Stimulated activated CD4-positive, alpha-beta T cell treated with anti-CD3 and anti-CD28 coated beads, Interleukin-12 subunit alpha, Interleukin-12 subunit beta, amount 100 ng/mL, for 24 hours (primary cell): Measurements from ENCODE around the gene FOLR1.
A peak's percentile ranks its signal among the peaks of the same experiment; 100 is the strongest.
"Not testable (repeated sequence)": the region's sequence is repeated elsewhere in the genome, so short reads cannot be mapped to it uniquely, and the experiment has no call there.

Source experiments
- DNase-seq, 2 experiments: peaks; one replicate each; pipeline ENCODE4 v3.0.0-alpha.2; 2020; ENCODE audit warnings: low read depth in 2 of 2

The FOLR1 gene

DNA sequence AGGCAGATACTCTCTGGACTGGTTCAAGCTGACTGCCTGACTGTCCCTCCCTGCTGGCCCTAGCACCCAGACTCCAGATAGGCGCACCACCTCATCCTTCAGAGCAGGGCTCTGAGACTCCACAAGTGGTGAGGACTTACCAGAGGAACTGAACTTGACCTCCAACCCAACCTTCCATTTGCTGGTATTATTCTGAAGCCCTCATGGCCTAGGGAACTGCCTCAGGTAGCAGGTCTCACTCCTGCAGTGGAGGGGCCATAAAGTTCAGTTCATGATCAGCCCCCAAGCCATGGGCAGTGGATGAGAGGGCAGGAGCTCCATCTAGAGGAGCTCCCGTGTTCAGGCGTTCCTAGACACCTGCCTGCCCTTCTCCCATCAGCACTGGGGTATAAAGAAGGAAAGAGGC, 10.4 kb upstream of the FOLR1 start:
- DNase-seq: not testable (repeated sequence)

DNA sequence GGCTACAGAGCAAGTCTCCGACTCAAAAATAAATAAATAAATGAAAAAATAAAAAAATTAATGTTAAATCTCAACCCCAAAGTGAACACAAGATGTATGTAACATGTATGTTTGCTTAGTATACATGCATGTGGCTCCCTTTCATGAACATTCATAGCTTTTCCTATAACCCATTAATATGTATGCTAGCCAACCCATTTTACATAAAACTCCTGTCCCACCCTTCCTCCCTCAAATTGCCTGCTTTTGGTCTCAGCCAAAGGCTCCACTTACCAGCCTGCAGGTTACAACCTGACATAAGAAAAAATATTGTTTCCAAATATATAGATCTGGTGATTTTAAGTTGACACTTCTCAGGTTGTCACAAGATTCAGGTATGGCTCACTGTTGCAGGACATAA, 3.7 kb upstream of the FOLR1 start:
- no peak for DNase-seq

DNA sequence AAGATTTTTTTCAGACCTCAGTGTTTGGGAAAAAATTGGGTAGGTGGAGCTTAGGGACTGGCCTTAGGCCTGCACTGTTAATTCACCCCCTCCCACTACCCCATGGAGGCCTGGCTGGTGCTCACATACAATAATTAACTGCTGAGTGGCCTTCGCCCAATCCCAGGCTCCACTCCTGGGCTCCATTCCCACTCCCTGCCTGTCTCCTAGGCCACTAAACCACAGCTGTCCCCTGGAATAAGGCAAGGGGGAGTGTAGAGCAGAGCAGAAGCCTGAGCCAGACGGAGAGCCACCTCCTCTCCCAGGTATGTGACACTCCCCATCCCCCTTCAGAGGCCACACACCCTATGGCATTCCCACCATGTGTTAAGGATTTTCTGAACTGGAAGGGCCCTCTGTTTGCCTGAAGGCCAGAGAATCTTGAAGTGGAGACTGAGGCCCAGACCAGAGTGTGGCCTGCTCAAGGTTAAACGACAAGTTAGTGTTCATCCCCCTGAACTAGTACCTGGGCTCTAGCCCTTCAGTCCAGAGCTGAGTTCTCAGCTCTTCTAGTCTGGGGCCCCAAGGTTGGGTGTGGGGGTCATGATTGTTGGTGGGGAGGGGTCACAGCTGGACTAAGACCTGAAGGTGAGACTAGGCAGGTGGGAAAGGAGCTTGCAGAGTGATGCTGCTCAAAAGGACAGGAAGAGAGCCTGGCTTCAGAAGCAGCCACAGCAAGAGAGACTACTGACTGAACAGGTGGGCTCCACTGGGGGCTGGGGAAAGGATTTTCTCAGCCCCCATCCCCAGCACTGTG, 2.3 kb upstream of the FOLR1 start:
- DNase-seq: no peak

DNA sequence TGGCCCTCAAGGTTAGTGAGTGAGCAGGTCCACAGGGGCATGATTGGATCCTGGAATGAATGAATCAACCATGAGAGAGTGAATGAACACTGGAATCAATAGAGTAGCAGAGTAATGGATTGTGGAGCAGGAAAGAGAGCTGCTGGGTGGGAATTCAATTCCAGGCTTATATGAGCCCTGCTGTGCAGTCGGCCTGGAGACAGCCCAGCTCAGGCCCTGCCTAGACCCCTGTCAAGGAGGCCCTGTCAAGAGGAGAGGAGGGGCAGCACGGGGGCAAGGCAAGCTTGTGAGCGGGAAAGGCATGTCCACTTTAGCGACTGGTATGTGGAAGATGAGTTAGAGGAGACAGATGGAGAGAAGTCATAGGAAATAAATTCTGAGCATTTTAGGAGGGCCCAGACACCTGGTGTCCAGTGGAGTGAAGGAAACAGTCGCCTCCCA, 1.3 kb upstream of the FOLR1 start:
- DNase-seq: no peak

DNA sequence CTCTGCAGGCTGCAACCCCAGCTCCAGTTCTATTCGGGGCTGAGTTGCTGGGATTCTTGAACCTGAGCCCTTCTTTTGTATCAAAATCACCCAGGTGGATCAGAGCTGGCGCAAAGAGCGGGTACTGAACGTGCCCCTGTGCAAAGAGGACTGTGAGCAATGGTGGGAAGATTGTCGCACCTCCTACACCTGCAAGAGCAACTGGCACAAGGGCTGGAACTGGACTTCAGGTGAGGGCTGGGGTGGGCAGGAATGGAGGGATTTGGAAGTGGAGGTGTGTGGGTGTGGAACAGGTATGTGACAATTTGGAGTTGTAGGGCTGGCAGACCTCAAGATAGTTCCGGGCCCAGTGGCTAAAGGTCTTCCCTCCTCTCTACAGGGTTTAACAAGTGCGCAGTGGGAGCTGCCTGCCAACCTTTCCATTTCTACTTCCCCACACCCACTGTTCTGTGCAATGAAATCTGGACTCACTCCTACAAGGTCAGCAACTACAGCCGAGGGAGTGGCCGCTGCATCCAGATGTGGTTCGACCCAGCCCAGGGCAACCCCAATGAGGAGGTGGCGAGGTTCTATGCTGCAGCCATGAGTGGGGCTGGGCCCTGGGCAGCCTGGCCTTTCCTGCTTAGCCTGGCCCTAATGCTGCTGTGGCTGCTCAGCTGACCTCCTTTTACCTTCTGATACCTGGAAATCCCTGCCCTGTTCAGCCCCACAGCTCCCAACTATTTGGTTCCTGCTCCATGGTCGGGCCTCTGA, 3.8 kb downstream of the FOLR1 start:
- DNase-seq: no peak

DNA sequence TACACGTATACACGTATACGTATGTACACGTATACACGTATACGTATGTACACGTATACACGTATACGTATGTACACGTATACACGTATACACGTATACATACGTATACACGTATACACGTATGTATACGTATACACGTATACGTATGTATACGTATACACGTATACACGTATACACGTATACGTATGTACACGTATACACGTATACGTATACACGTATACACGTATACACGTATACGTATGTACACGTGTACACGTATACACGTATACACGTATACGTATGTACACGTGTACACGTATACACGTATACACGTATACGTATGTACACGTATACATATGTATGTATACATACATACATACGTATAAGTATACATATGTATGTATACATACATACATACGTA, 9.5 kb downstream of the FOLR1 start:
- not testable (repeated sequence) for DNase-seq

DNA sequence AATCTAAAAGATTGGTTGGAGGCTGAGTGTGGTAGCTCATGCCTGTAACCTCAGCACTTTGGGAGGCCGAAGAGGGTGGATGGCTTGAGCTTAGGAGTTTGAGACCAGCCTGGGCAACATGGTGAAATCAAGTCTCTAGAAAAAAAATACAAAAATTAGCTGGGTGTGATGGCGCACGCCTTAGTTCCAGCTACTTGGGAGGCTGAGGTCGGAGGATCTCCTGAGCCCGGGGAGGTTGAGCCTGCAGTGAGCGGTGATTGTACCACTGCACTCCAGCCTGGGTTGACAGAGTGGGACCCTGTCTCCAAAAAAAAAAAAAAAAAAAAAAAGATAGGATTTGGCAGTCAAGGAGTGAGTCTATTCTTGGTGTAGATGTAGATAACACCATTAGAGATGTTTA, 10.6 kb downstream of the FOLR1 start:
- no peak for DNase-seq

DNA sequence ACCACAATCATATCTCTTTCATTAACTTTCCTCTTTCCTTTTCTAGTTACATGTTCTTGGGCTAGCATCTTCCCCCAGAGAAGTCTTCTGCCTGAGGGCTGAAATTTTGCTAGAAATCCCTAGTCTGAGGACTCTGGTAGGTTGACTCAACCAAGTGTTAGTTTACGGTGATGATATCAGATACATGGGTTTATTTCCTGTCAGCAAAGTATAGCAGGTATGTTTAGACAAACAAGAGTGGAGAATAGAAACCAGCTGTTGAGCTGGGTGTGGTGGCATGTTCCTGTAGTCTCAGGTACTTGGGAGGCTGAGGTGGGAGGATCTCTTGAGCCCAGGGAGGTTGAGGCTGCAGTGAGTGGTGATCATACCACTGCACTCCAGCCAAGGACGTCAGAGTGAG, 11.2 kb downstream of the FOLR1 start:
- DNase-seq: no peak

DNA sequence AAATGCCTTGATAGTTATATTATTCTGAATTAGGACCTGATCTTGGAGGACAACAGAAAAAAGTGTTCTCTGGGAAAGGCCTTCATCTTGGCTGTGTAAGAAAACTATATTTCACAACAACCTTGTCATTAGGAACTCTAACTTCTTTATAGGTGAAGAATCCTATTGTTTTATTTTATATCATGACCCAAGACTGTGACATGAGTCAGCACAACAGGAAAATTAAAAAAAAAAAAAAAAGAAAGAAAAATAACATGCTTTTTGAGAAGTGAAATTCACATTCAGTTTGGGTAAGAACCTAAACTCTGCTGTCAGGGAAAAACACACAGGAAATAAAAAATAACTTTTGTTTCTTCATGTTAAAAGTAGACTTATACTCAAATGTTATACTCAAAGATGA, 12.9 kb downstream of the FOLR1 start:
- no peak for DNase-seq

DNA sequence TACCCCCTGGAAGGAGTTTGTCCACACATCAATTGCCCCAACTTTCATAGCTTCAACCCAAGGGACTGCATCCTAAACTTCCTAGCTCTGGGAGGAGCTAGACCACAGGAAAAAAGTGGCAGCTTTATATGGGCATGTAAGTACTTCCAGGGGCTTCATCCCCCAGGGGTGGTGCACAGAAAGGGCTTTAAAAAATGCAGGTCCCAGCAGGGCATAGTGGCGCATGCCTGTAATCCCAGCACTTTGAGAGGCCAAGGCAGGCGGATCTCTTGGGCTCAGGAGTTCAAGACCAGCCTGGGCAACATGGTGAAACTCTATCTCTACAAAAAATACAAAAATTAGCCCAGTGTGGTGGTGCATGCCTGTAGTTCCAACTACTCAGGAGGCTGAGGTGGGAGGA, 14.9 kb downstream of the FOLR1 start:
- not testable (repeated sequence) for DNase-seq

DNA sequence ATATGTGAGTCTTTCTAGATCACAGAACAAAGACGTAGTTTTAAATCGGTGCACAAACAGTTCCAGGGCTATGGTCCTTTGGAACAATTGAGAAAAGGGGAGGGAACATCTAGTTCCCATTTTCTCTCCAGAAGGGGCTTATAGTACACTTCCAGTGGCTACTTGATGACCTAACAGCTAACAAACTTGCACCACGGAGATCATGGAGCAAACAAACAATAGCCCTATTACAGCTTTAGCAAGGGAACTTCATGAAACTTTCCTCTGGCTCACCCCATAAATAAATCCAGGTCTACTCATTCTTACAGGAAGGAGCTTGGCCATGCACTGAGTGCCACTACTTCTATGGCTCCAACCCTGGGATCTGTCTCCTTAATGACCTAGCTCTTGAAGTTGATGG, 16.3 kb downstream of the FOLR1 start:
- DNase-seq: no peak

DNA sequence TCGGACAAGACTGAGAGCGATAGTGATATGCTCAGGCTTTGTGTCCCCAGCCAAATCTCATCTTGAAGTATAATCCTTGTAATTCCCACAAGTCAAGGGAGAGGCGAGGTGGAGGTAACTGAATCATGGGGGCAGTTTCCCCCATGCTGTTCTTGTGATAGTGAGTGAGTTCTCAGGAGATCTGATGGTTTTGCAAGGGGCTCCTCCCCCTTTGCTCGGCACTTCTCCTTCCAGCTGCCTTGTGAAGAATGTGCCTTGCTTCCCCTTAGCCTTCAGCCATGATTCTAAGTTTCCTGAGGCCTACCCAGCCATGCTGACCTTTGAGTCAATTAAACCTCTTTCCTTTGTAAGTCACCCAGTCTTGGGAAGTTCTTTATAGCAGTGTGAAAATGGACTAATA, 17.2 kb downstream of the FOLR1 start:
- no peak for DNase-seq

DNA sequence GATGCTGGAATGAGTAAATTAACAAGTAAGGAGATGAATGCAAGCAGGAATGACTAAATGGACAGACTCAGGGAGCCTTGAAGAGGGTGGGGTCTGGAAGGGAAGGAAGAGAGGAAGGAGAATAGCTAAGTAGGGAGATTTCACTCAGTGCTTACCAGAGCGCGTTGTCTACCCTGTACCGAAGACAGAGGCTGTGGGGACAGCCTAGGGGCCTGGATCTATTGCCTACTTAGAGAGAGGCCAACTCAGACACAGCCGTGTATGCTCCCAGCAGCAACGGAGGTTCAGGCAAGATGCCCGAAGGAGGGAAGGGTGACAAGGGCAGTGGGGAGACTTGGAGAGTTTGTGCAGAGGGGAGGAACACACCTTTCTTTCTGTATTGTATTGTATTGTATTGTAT, 24.7 kb downstream of the FOLR1 start, which contains the start of gene FOLR2:
TSS of gene FOLR2 (plus strand) at position 157 of the 400 bp plus-strand sequence. CDS start 1,791 bp downstream, outside the sequence.
- DNase-seq: no peak

DNA sequence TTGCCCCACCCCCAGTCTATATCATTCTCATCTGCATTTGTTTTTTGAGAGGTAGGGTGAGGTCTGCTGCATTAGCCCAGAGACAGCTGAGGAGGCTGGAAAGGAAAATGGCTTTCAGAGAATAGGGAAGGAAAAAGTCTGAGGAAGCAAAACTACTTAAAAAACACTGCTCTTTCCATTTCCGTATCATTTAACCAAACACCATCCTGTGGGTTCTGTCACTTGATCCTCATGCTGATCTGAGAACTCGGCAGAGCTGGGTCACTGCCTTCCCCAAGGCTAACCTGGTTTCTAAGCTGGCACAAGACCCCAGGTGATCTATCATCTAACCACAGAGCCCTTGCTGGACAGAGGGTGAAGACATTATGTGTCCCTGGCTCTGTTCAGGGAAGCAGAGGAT, 25.9 kb downstream of the FOLR1 start:
- DNase-seq: no peak

DNA sequence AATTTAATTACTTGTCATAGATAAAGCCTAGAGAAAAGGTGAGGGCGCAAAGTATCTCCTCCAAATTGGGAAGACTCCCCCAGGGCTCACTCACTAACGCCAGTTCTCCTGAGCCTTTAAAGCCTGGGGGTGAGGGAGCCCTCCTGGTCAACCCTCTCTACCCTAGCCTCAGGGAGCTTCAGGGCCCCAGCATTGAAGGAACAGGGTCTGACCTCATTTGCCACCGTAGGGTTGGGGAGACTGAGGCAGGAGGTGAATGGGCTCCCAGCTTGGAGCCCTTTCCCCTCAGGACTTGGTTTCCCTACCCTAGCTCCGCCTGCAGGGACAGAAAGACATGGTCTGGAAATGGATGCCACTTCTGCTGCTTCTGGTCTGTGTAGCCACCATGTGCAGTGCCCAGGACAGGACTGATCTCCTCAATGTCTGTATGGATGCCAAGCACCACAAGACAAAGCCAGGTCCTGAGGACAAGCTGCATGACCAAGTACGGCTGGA, 26.4 kb downstream of the FOLR1 start:
- no peak for DNase-seq

DNA sequence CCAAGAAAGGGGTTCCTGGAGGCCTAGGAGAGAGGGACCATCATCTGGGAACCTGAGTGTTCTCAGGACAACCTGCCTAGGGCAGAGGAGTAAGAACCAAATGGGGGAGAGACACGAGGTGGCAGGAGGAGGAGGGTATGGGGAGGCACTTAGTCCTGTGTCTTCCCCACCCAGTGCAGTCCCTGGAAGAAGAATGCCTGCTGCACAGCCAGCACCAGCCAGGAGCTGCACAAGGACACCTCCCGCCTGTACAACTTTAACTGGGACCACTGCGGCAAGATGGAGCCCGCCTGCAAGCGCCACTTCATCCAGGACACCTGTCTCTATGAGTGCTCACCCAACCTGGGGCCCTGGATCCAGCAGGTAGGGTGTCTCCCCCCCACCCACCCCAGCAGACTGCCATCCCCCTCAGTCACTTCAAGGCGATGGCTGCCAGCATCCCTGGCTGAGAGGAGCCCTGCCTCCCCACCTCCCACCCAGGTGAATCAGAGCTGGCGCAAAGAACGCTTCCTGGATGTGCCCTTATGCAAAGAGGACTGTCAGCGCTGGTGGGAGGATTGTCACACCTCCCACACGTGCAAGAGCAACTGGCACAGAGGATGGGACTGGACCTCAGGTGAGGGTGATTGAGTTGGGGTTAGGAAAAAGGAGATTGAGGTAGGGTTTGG, 28.9 kb downstream of the FOLR1 start:
- no peak for DNase-seq

DNA sequence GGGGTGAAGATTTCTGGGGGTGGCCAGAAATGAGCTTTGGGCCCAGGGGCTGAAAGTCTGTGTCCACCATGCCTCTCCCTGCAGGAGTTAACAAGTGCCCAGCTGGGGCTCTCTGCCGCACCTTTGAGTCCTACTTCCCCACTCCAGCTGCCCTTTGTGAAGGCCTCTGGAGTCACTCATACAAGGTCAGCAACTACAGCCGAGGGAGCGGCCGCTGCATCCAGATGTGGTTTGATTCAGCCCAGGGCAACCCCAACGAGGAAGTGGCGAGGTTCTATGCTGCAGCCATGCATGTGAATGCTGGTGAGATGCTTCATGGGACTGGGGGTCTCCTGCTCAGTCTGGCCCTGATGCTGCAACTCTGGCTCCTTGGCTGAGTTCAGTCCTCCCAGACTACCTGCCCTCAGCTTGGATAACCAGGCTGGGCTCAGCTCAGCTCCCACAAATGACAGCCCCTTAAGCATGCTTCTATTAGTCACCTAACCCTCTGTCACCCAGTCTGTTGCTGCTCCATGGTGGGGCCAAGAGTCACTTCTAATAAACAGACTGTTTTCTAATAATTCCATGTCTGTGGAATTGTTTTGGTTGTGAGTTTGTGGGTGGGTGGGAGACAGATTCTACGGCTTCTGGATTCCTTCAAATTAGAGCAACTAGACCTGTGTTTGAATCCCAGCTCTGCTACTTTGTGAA, 29.6 kb downstream of the FOLR1 start:
- no peak for DNase-seq

DNA sequence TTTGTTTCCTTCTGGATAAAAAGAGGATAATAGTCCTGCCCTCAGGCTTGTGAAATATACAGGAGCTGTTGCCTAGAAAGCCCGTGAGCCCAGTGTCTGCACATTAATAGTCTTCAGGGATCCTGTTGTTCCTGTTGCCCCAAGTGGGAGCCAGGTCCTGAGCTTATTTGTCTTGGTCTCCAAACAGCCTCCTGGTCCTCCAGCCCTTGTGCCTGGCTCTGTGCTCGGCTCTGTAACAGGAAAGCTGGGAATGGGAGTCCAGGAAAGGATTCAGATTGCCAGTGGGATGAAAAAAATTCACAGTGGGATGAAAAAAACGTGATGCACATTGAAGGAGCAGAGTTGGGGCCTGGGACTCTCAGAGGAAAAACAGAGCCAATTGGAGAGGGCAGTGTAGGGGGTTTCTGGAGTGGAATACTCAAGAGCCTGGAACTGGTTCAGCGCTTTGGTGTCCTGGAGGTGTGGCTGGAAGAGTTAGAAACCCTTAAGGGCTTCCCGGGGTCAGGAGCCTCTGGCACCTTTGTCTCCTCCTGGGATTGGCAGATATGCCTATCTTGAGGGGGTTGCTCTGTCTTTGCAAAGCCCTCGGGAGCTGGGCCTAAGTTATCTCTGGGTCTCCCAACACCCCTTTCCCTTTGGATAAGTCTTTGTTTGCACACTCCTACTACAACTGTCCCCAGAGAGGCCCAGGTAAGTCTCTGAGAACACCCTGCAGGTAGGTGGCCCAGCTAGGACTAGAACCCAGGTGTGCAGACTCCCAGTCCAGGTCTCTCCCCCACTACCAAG, 30.4 kb downstream of the FOLR1 start:
- no peak for DNase-seq

DNA sequence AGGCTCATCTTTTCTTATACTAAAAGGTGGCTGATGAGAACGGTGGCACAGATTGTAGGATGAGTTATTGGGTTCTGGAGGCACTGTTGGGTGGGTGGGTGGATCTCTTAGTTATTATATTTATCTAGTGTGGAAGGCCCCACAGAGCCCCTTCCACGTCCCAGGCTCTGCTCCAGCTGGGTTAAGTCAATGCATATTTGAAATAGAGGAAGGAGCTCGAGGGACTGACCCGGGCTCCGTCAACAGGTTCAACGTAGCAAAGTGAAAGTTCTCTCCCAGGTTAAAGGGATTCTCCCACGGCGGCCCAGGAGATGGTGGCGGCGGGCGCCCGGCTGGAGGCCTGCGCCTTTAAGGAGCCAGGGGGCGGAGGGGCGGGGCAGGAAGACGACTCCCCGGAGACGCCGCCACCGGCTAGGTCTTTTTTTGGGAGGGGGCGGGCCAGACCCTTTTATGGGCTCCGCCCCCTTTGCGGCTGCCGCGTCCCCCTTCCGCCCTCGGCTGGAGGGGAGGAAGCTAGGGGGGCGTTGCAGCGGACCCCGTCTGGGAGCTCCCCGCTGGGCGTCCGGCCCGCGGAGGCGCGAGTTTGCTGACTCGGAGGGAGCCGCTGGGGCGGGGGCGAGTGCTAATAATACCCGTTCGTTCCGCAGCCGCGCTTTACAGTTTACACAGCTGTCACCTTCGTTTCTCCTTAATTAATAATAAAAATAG, 31.1 kb downstream of the FOLR1 start:
- DNase-seq: peak; percentile 86 to 91
